ENCODE data around the gene LSM7.

Gene LSM7

GRCh38 chr19:2338055-2338615 is 9.7 kb upstream of the LSM7 start:
- no peak for DNase-seq (ENCODE audit: low read depth in 2 of 2)

- no peak for DNase-seq (ENCODE audit: low read depth in 2 of 2)
Measured at GRCh38 chr19:2337329-2337707, 8.9 kb upstream of the LSM7 start.

- DNase-seq (ENCODE audit: low read depth in 2 of 2) = no peak
Measured at GRCh38 chr19:2336528-2337328, 8.3 kb upstream of the LSM7 start.

- DNase-seq (ENCODE audit: low read depth in 2 of 2) = no peak
Measured at GRCh38 chr19:2335848-2336247, 7.5 kb upstream of the LSM7 start.

GRCh38 chr19:2334986-2335846 is 6.8 kb upstream of the LSM7 start:
- DNase-seq (ENCODE audit: low read depth in 2 of 2) = no peak

- no peak for DNase-seq (ENCODE audit: low read depth in 2 of 2)
Measured at GRCh38 chr19:2334426-2334825, 6.0 kb upstream of the LSM7 start.

- no peak for DNase-seq (ENCODE audit: low read depth in 2 of 2)
Measured at GRCh38 chr19:2333807-2334211, 5.4 kb upstream of the LSM7 start.

GRCh38 chr19:2333027-2333806 is 4.8 kb upstream of the LSM7 start:
- no peak for DNase-seq (ENCODE audit: low read depth in 2 of 2)

GRCh38 chr19:2332341-2333026 is 4.1 kb upstream of the LSM7 start:
- DNase-seq (ENCODE audit: low read depth in 2 of 2) = no peak

- no peak for DNase-seq (ENCODE audit: low read depth in 2 of 2)
Measured at GRCh38 chr19:2331601-2332246, 3.3 kb upstream of the LSM7 start.

- no peak for DNase-seq (ENCODE audit: low read depth in 2 of 2)
Measured at GRCh38 chr19:2330632-2331284, 2.4 kb upstream of the LSM7 start.

GRCh38 chr19:2330255-2330631 is 1.9 kb upstream of the LSM7 start:
- no peak for DNase-seq (ENCODE audit: low read depth in 2 of 2)

- no peak for DNase-seq (ENCODE audit: low read depth in 2 of 2)
Measured at GRCh38 chr19:2329501-2329916, 1.1 kb upstream of the LSM7 start.

- DNase-seq (ENCODE audit: low read depth in 2 of 2) = no peak
Measured at GRCh38 chr19:2329149-2329478, 728 bp upstream of the LSM7 start.

GRCh38 chr19:2327773-2328400 is 499 bp downstream of the LSM7 start:
- DNase-seq (ENCODE audit: low read depth in 2 of 2) = peak; percentile 42 to 57

- DNase-seq (ENCODE audit: low read depth in 2 of 2) = no peak
Measured at GRCh38 chr19:2326699-2327360, 1.6 kb downstream of the LSM7 start.

GRCh38 chr19:2325281-2326046 is 2.9 kb downstream of the LSM7 start:
- DNase-seq (ENCODE audit: low read depth in 2 of 2) = no peak

GRCh38 chr19:2324220-2324948 is 4.0 kb downstream of the LSM7 start:
- no peak for DNase-seq (ENCODE audit: low read depth in 2 of 2)

Measured in stimulated activated CD8-positive, alpha-beta memory T cell treated with anti-CD3 and anti-CD28 coated beads, Interleukin-7, amount 100 ng/mL, for 4 hours (primary cell).